Epithelial cell of esophagus (primary cell): ENCODE measurements around the gene CHD3.

ENCODE experiments used
- DNase-seq: peaks from one replicate; pipeline ENCODE4 v3.0.0; 2010; ENCODE audit warnings: low read depth
- H3K4me3 ChIP-seq: 2 replicates; pipeline ENCODE4 v1.5.1; 2011; ENCODE audit warnings: mild to moderate bottlenecking, low read length, control low read depth
- CTCF ChIP-seq: IDR thresholded peaks from 2 replicates; pipeline ENCODE4 v1.5.1; 2011; ENCODE audit warnings: low read depth, mild to moderate bottlenecking, low read length, control low read depth, inconsistent platforms; ENCODE audit not compliant: insufficient read depth; ENCODE audit errors: missing control alignments

CHD3 gene

GRCh38 chr17:7841915-7842379 lies 46.6 kb upstream of the CHD3 start:
- peak; percentile 82 for DNase-seq
- peak overlapping the region; percentile 87 for H3K4me3 ChIP-seq
- no peak for TF ChIP-seq CTCF

GRCh38 chr17:7842380-7843256 lies 46.0 kb upstream of the CHD3 start:
- DNase-seq, result peak; percentile 97
- H3K4me3 ChIP-seq, result peak overlapping the region; percentile 87
- no peak for TF ChIP-seq CTCF

DNA sequence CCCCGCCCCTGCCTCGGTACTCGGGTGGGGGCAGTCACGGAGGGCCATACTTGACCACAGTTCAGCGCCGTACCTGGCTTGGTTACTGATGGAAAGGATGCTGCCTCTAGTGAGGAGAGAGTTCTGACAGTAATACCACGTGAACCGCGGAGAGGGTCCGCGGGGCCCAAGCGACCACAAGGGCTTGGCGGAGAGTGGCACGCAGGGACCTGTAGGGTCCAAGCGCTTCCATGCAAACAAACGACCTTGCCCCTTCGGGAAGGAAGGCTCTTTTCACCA lies 45.4 kb upstream of the CHD3 start:
- TF ChIP-seq CTCF, result no peak
- peak overlapping the region; percentile 87 for H3K4me3 ChIP-seq
- DNase-seq, result no peak

DNA sequence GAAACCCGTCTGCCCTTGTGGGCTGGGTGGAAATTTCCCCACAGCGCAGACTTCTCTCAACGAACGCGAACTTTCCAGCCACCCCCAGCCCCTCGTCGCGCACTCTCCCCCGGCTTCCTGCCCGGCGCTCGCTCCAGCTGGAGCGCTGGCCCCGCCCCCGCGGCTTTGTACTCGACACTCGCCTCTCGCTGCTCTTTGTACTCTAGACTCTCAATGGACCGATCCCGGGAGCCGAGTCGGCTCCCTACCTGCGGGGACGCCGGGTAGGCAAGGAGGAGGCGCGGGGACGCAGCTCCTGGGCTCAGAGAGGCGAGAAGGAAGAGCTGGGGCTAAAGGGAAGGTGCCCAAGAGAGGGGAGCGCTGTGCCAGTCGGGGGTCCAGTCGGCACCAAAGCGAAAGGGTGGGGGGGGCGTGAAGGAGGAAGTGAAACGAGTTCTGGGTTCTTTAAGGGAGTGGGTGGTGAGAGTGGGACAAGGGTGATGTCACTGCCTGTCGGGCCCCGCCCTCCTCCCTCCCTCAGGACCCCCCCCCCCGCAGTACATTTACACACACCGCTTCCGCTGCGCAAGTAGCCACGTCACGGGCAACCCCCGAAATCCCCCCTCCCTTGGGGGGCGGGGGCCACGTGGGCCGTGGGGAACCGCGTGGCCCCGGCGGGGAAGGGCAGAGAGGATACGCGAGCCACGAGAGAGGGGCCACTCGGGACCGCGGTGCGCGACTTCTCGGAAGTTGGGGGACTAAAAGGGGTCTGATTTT lies 44.9 kb upstream of the CHD3 start:
- peak overlapping the region; percentile 87 for H3K4me3 ChIP-seq
- DNase-seq, result peak; percentile 88
- no peak for TF ChIP-seq CTCF

GRCh38 chr17:7844292-7845154 lies 44.1 kb upstream of the CHD3 start:
- TF ChIP-seq CTCF, result no peak
- peak; percentile 96 for DNase-seq
- peak overlapping the region; percentile 87 for H3K4me3 ChIP-seq

GRCh38 chr17:7845359-7846062 lies 43.1 kb upstream of the CHD3 start:
- H3K4me3 ChIP-seq, result peak overlapping the region; percentile 87
- no peak for TF ChIP-seq CTCF
- DNase-seq, result no peak
